Activated T-cell treated with anti-CD3 and anti-CD28 coated beads, Interleukin-2, amount 50 U/mL, for 48 hours (primary cell): Measurements from ENCODE around the gene NFXL1.
"Not testable (repeated sequence)": the region's sequence is repeated elsewhere in the genome, so short reads cannot be mapped to it uniquely, and the experiment has no call there.

Experiments used
- DNase-seq, 2 experiments: peaks; one replicate each; pipeline ENCODE4 v3.0.0-alpha.2; 2020

The NFXL1 gene

DNA sequence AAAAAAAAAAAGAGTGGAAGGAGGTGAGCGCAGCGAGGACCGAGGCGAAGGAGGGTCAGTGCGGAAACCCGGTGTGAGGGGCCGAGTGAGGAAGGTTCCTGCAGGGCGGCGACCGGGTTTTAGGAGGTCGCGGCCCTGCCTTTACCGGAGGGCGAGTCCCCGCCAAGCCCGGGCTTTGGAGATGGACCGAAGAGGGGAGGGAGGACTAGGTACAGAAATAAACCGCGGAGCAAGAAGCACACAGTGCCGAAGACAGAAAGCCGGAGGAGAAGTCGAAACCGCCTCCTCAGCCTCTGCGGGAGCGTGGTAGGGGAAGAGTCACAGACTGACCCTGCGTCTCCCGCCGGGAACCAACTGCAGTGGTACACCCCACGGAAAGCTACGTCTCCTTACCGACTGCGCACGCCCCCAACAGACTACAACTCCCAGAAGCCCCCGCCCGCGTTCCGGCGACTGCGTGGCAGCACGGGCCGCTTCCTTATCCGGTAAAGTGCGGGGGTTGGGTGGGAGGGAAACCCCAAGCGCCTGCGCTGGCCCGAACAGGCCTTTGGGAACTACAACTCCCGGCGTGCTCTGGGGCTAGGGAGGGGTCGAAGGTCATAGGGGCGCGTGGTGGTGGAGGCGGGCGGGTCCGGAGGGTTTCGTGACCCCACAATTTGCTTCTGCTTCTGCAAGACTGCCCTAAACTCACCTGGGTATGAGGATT is at the start of gene NFXL1:
Gene NFXL1, minus strand, starts transcription at position 364 of the 706 bp plus-strand sequence. CDS start 380 bp downstream, outside the sequence.
- peak; percentile 96 to 97 for DNase-seq

DNA sequence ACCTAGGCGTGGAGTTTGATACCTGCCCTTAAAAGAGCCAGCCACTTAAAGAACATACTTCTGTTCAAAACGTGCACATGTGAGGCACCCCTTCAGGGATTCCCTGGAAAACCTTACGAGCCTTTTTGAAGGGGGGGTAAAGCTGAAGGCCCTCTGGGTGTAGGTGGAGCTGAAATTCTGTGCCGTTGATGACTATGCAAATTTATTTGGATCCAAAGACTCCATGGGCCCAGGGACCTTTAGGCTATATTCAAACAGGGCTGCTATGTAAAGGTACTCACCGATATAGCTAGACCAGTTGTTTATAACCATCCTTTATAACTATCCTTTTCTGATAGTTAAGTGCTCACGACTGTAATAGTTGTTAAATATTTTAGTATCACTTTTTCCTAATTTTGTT is 40.3 kb upstream of the NFXL1 start:
- DNase-seq, result no peak

DNA sequence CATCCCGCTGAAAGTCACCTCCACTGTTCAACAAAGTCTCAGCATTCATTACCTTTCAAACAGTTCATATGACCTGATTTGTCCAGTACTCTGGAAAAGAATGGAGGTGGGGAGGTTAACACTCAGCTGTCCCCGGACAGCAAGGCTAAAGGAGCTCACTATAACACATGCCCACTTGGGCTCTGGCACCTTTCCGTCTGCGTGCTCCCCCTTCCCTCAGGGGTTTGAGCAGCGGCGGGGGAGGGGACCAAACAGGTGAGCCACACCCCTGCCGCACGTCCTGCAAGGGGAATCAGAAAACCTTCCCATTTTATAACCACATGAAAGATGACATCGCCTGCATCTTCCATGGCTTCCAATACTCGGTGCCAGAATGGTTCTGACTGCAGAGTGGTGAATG is 39.9 kb upstream of the NFXL1 start:
- DNase-seq, result no peak

DNA sequence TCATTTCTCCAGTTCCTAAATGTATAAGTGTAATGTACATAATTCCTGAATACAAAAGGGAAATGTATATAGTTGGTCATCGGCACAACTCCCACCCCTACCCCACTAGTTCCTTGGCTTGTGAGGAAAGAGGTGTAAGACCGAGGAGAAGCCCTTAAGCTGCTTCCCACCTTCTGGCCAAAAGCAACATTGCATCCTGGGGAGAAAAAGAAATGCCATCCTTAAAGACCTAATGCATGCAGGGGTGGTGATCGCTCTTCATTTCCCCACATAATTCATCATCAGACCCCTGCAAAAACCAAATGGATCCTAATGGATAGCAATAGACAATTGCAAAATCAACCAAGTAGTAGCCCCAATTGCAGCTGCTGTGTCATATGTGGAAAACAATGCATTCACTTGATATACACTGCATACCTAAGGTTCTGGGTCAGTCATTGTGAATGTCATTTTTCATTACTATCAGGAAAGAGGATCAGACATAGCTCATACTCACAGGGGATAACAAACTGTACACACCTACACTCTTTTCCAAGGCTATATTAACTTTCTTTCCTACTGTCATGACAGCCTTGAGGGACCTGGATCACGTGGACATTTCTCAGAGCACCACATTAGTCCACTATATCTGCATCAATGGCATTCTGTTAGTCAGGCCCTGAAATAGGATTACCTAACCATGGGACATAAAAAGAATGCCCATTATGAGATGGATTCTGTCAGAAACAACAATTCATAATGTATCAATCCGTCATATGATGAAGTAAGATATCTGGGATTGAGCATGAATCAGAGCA is 31.7 kb upstream of the NFXL1 start:
- DNase-seq, result no peak

DNA sequence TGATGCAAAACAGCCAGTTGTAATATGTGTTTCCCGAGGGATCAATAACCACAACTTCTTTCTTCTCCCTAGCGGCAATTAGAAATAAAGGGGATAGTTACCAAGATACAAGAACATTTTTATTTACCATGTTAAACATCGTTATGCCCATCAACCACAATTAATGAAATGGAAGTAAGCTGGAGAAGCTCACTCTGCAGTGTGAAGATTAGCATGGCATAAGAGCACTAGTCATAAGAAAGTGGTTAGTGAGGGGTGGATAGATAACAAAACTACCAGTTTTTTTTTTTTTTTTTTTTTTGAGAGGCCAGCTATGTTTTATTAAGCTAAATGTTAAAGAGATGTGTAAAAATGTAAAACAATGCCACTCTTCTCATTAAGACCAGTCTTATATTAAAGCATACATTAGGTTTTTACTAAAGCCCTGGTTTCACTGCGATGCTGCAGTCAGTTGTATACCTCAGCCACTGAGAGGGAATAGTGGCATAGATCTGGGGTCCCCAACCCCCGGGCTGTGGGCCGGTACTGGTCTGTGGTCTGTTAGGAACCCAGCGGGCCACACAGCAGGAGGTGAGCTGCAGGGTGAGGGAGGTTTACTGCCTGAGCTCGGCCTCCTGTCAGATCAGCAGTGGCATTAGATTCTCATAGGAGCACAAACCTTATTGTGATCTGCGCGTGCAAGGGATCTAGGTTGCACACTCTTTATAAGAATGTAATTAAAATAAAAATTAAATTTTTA is 27.9 kb upstream of the NFXL1 start:
- no peak for DNase-seq

DNA sequence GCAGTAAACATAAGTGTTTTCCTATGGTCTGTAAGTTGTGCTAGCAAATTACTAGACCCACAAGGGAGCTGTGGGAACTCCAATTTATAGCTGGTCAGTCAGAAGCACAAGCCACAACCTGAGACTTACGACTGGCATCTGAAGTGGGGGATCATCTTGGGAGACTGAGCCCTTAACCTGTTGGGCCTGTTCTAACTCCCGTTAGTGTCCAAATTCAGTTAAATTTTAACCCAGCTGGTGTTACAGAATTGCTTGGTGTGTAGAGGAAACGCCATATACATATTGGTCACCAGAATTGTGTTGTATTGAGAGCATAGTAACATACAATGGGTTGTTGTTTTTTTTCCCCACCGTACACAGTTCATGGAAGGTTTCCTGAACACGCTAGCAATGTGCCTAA is 25.1 kb upstream of the NFXL1 start:
- DNase-seq, result no peak

DNA sequence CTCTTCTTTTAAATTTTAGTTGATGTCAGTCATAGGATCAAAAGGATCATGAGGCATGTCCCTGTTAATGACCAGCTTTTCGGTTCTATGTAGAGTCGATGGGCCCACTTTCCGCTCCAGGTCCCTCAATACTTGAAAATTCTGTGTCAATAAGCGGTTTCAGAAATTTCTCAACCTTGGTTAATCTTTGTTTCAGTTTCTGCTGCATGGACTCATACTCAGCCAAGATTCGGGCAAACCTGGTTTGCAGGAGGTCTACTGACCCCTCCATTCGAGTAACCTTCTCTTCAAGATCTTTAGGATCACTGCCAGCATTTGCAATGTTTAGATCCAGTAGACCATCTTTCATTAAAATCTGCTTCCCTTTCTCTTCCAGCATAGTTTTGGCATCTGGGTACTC is 22.0 kb upstream of the NFXL1 start:
- DNase-seq, result no peak

DNA sequence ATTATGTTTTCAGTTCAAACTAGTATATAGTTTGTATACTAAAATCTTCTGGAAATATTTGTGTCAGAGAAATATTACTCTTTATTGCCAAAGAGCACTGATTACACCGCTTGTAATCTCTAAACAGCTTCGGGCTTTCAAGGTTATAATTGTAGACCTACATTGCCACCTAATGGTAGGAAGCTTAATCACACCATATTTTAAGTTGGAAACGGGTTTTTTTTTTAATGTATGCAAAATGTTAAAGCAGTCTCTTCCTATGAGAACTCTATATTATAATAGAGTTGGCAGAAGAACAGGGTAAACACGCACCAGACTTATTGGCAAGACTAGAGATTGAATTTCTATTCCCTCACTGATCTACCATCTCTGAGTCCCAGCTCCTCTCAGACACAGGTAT is 19.5 kb upstream of the NFXL1 start:
- DNase-seq, result no peak

DNA sequence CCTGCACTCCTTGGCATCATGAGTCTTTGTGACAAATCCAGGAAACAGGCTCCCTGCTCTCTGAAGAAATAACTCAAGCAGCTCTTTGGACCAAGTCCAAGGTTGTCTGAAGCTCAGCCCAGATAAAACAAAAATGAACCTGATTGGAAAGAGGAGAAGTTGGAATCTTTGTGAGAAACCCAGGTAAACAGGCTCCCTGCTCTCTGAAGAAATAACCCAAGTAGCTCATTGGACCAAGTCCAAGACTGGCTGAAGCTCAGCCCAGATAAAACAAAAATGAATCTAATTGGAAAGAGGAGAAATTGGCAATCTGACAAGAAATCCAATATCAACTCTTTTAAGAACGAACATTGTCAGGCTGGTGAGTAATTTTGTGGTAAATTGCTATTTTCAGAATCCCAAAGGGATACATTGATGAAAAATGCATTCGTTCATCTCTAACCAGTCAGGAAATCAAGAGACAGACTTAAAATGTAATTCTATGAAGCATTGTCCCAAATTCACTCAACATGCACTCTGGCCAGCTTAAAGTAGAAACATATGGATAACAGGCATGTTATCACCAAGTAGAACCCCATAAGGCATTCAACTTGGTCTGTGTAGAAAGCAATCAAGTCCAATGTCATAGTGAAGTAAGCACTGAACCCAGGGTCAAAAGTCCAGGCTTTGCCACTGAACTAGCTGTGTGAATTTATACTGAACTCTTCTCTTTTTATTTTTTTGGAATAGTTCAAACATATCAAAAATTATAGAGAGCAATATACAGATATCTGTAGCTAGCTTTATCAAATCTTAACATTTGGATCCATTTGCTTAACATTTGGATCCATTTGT is 16.8 kb upstream of the NFXL1 start:
- DNase-seq, result no peak

DNA sequence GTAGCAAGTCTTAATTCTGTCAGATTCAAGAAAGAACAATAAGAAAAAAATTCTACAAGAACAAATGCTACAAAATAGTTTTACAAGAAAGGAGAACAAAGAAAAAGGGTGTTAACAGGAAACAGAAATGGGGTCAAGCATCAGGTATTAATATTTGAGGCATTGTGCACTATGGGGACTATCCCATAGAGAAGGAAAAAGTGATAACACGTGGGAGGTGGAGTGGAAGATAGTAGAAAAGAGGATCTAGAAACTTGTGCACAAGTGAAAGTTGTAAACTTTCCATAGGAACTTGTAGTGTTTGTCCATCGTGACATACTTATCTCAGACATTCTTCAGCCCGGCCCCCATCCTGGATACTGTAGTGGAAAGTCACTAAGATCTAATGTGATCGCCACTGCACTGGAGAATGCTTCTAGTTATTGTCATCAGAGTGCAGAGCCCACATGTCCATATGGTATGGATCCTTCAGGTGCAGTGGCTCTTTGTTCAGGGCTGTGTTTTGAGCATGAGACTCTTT is 15.4 kb upstream of the NFXL1 start:
- DNase-seq, result no peak

DNA sequence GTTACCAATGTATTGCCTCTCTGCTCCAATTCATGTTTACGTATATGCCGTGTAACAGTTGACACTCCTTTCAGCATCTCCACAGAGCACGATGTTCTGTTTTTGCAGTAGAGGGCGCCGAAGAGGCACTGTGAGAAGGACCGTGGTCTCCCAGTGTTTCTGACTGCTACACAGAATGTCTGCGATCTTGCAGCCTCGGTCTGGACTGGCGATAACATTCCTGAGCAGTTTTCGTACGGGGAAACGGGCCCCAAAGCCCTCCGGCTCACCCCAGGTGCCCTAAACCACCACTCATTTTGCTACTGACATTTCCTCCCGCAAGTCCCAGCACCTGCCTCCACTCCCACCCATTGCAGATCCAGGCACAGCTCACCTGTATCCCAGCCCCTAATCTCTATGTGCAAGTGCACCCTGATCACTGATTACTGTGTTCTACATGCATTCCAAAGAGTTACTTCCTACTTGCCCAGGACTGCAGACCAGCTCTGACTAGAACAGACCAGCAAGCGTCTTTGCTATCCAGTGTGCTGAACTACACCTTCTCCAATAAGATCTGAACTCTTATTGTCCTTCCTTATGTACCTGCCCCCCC is 12.4 kb upstream of the NFXL1 start:
- DNase-seq, result peak; percentile 61 to 65

DNA sequence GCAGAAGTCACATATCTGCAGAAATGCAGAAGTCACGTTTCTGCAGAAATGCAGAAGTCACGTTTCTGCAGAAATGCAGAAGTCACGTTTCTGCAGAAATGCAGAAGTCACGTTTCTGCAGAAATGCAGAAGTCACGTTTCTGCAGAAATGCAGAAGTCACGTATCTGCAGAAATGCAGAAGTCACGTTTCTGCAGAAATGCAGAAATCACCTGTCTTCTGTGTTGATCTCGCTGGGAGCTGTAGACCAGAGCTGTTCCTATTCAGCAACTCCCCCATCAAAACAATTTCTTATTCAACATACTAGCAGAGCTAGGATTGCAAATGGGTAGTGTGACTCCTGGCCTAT is 8.9 kb upstream of the NFXL1 start:
- DNase-seq, result not testable (repeated sequence)

DNA sequence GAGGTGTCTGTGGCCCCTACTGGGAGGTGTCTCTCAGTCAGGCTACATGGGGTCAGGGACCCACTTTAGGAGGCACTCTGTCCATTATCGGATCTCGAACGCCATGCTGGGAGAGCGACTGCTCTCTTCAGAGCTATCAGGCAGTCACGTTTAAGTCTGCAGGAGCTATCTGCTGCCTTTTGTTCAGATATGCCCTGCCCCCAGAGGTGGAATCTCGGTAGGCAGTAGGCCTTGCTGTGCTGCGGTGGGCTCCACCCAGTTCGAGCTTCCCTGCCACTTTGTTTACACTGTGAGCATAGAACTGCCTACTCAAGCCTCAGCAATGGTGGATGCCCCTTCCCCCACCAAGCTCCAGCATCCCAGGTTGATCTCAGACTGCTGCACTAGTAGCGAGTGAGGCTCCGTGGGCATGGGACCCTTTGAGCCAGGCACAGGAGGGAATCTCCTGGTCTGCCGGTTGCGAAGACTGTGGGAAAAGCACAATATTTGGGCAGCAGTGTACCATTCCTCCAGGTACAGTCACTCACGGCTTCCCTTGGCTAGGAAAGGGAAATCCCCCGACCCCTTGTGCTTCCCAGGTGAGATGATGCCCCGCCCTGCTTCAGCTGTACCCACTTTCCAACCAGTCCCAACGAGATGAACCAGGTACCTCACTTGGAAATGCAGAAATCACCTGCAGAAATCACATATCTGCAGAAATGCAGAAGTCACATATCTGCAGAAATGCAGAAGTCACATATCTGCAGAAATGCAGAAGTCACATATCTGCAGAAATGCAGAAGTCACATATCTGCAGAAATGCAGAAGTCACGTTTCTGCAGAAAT is 8.3 kb upstream of the NFXL1 start:
- DNase-seq, result not testable (repeated sequence)

DNA sequence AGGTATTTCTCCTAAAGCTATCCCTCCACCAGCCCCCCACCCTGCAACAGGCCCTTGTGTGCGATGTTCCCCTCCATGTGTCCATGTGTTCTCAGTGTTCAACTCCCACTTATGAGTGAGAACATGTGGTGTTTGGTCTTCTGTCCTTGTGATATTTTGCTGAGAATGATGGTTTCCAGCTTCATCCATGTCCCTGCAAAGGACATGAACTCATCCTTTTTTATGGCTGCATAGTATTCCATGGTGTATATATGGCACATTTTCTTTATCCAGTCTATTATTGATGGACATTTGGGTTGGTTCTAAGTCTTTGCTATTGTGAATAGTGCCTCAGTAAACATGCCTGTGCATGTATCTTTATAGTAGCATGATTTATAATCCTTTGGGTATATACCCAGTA is 2.8 kb upstream of the NFXL1 start:
- DNase-seq, result not testable (repeated sequence)

DNA sequence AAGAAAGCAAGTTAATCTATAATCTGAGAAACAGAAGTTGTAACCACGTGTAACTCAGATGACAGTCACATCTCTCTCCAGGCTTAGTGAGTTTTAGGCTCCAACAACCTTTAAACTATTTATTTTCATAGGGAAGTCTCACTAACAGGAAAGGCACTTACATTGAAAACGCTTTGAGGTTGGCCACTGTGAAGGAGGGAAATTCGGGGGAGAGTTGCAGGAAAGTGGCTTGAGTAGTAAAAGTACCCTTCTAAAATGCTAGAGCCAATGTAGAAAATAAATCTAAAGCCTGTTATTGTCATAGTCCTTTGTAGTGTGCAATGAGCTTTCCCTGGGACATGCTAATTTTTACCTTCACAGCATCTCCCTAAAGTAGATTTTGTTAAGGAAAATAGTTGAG is 995 bp upstream of the NFXL1 start:
- DNase-seq, result no peak

DNA sequence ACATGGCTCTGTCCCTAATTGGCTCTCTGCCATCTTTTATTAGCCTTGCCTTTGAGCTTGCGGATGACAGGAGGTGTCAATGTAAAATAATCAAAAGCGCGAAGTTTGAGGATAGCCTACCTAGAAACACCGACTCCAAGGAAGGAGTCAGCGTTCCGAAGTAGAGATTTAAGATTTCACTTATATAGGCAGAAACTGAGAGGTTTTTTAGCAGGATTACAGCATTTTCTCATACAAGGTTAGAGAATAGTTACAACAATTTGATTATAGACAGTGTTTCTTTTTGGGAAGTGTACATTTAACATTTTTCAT is 499 bp upstream of the NFXL1 start:
- DNase-seq, result no peak

DNA sequence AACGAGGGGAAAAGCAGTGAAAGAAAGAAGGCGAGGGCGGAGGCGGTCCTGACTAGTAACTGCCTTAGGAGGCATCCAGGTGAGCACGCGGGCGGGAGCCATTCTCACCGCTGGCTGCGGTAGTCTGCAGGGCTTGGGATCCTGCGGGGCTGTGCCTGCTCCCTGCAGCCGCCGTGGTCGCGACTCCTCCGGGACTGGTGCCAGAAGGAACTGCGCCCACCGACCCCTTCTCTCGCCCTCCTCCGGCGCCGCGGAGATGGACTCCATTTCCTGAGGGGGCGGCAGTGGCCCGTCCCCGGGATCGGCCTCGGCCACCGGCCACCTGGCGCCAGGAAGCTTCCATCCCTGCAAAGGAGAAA is 543 bp downstream of the NFXL1 start:
- DNase-seq, result peak; percentile 46 to 63

DNA sequence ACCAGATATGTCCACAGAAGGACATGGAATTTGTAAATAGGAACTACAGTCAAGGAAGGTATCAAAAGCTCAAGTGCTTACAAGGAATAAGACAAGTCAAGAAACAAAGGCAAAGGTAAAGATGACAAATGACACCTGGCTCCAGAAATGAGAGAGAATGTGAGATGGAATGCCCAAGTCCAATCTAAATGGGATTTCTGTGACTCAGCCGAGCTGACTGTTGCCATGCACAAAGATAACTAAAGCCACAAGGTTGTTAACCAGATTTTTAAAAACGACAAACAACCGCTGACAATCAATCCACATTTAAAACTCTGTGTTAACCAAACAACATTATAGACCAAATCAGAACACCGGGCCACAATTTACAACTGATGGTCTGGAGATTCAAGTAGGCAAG is 1.1 kb downstream of the NFXL1 start:
- no peak for DNase-seq

DNA sequence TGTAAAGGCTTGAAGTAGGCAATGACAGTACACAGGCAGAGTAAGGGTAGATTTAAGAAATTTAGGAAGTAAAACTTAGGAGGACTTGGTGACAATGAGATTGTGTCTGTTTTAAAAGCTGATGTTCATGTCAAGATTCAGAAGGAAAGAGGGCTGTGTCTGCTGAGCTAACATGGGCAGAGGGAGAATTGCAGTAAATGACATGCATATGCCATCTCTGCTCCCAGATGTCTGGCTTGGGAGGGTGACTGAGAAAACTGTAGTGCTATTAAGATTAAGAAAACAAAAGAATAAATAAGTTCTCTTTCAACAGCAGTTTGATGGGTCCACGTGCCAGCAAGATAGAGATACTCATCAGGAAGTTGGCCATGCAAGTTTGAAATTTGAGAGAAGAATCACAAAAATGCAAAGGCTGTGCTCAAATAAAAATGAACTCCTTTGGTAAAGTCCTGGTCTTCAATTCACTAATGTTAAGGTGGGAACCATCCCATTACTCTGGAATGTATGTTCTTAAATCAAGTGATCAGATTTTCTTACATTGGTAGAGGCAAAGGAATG is 7.2 kb downstream of the NFXL1 start:
- DNase-seq, result no peak

DNA sequence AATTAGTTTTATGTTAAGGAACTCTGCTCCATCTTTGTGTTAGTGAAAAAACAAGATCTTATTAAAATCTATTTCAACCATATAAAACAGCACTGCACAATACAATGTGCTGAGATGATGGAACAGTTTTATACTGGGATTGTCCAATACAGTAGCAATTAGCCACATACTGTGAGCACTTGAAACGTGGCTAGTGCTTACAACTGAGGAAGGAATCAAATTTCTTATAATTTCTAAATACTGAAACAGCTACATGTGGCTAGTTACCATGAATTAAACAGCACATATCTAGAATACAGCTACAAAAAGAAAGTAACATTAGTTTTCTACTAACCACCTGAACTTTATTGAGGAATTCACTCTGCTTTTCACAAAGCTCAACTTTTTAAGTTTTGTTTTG is 14.7 kb downstream of the NFXL1 start:
- DNase-seq, result no peak

DNA sequence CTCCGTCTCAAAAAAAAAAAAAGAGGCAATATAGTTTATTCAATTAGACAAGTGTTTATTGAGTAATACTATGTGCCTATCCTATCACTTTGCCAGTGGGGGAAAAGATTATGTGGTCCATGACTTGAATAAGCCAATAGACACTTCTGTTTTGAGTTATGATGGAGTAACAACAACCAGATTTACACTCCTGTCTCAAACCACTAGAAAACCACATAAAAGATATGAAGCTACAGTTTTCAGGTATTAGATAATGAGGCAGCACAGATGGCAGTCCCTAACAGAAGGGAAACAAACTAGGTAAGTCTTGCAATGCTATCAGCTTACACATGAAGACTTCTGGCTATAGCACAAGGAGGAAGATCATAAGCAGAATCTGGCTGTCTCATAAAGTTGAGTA is 22.5 kb downstream of the NFXL1 start:
- no peak for DNase-seq
